K562 (cell line): Measurements from ENCODE around the gene TRIO.

Source experiments
- HNRNPLL ChIP-seq: fragments of 200-400 bp; formaldehyde crosslinking; IDR thresholded peaks from 2 replicates; pipeline ENCODE4 v1.6.1; 2017; ENCODE audit warnings: low read length, low read depth, mild to moderate bottlenecking; ENCODE audit not compliant: poor library complexity, severe bottlenecking
- RAD21 ChIP-seq, 2 experiments: fragments of 250-450 bp in 1 of 2; fragments of 450-650 bp in 1 of 2; sonication (Bioruptor Pico) in 1 of 2; formaldehyde crosslinking in 1 of 2; IDR thresholded peaks in 1 of 2; conservative IDR thresholded peaks in 1 of 2; 2 replicates each; pipeline versions ENCODE4 v1.4.0 to v1.8.0; 2020 to 2022; ENCODE audit warnings: mild to moderate bottlenecking in 2 of 2, moderate library complexity in 1 of 2
- XRCC4 ChIP-seq: IDR thresholded peaks from one replicate; pipeline ENCODE4 v1.6.1; 2011; ENCODE audit not compliant: insufficient read depth, insufficient read length; ENCODE audit errors: extremely low read depth
- ZNF318 ChIP-seq, 2 experiments: fragments of 450-650 bp; IDR thresholded peaks; 2 replicates each; pipeline ENCODE4 v1.6.1; 2016; ENCODE audit warnings: mild to moderate bottlenecking in 2 of 2, borderline replicate concordance in 1 of 2, low read depth in 1 of 2, moderate library complexity in 1 of 2
- ZNF551 ChIP-seq: fragments of 250-450 bp; sonication (Bioruptor Pico); IDR thresholded peaks from 2 replicates; pipeline ENCODE4 v1.5.0; 2021; ENCODE audit warnings: mild to moderate bottlenecking, moderate library complexity
- TF ChIP-seq, protein P1 (sequence below), 3 experiments: IDR thresholded peaks in 2 of 3; conservative IDR thresholded peaks in 1 of 3; 2 replicates each; pipeline ENCODE4 v1.5.1; 2011 to 2012; ENCODE audit warnings: low read length in 3 of 3, mild to moderate bottlenecking in 3 of 3, control low read depth in 2 of 3, improper control_type of control experiment in 1 of 3, inconsistent platforms in 1 of 3, low read depth in 1 of 3, mixed read lengths in 1 of 3, moderate library complexity in 1 of 3; ENCODE audit not compliant: insufficient read depth in 2 of 3

- TF ChIP-seq, protein P1, sequence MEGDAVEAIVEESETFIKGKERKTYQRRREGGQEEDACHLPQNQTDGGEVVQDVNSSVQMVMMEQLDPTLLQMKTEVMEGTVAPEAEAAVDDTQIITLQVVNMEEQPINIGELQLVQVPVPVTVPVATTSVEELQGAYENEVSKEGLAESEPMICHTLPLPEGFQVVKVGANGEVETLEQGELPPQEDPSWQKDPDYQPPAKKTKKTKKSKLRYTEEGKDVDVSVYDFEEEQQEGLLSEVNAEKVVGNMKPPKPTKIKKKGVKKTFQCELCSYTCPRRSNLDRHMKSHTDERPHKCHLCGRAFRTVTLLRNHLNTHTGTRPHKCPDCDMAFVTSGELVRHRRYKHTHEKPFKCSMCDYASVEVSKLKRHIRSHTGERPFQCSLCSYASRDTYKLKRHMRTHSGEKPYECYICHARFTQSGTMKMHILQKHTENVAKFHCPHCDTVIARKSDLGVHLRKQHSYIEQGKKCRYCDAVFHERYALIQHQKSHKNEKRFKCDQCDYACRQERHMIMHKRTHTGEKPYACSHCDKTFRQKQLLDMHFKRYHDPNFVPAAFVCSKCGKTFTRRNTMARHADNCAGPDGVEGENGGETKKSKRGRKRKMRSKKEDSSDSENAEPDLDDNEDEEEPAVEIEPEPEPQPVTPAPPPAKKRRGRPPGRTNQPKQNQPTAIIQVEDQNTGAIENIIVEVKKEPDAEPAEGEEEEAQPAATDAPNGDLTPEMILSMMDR (IDR thresholded peaks at IDR 0.05 in 2 of 3, conservative IDR thresholded peaks at IDR 0.05 in 1 of 3; ENCODE audit: insufficient read depth in 2 of 3, low read depth in 1 of 3, low read length in 3 of 3): no peak
- TF ChIP-seq ZNF318 (IDR thresholded peaks at IDR 0.05; ENCODE audit: borderline replicate concordance in 1 of 2, low read depth in 1 of 2) (no peak), HNRNPLL (no peak), RAD21 (CRISPR knock-in tag; conservative IDR thresholded peaks at IDR 0.05 in 1 of 2, IDR thresholded peaks at IDR 0.05 in 1 of 2) (no peak), XRCC4 (no peak), ZNF551 (CRISPR knock-in tag) (no peak)
Measured at GRCh38 chr5:14223372-14223771, 80.2 kb downstream of the TRIO start.
